ENCODE data around the gene OPRM1. TPM values are rescaled to one million over a fixed set of nuclear protein-coding genes. Genes with fewer than 3 reads are reported as not detected.
"Not testable (repeated sequence)": the region's sequence is repeated elsewhere in the genome, so short reads cannot be mapped to it uniquely, and the experiment has no call there.

OPRM1 gene
- total RNA-seq, 4 donors from 2014 or later: not detected

GRCh38 chr6:154239392-154239791, 200.4 kb downstream of the OPRM1 start:
- H3K9me3 ChIP-seq: no peaks in the 10 kb centered on the region
- H3K4me1 ChIP-seq: no peaks in the 10 kb centered on the region
- no peak for DNase-seq (ENCODE audit: low spot score in 2 of 2)
- no peaks in the 10 kb centered on the region for H3K27me3 ChIP-seq
- no peaks in the 10 kb centered on the region for H3K36me3 ChIP-seq
- 74% methylated on average over 7 of the region's 7 CpGs for WGBS
- no peak for TF ChIP-seq EP300 (IDR thresholded peaks at IDR 0.05)
- TF ChIP-seq CTCF (IDR thresholded peaks at IDR 0.05): no peak
- no peak for TF ChIP-seq POLR2AphosphoS5 (IDR thresholded peaks at IDR 0.05)
- no peak for TF ChIP-seq POLR2A (IDR thresholded peaks at IDR 0.05)
- no peak overlapping the region for H3K4me3 ChIP-seq
- H3K27ac ChIP-seq: no peak overlapping the region

- H3K4me3 ChIP-seq; DNase-seq (ENCODE audit: low spot score in 2 of 2); H3K36me3 ChIP-seq; H3K27me3 ChIP-seq; H3K4me1 ChIP-seq; H3K9me3 ChIP-seq; H3K27ac ChIP-seq: not testable (repeated sequence)
- WGBS: 95% methylated on average over 11 of the region's 11 CpGs
These were observed 202.0 kb downstream of the OPRM1 start for GRCh38 chr6:154241061-154241460.

GRCh38 chr6:154241581-154241980, 202.5 kb downstream of the OPRM1 start:
- no peak for DNase-seq (ENCODE audit: low spot score in 2 of 2)
- Histone ChIP-seq H3K9me3 (no peaks in the 10 kb centered on the region), H3K27ac (no peak overlapping the region), H3K4me1 (no peaks in the 10 kb centered on the region), H3K4me3 (no peak overlapping the region), H3K27me3 (no peaks in the 10 kb centered on the region), H3K36me3 (no peaks in the 10 kb centered on the region)
- TF ChIP-seq EP300 (IDR thresholded peaks at IDR 0.05) (no peak), POLR2AphosphoS5 (IDR thresholded peaks at IDR 0.05) (no peak), POLR2A (IDR thresholded peaks at IDR 0.05) (no peak), CTCF (IDR thresholded peaks at IDR 0.05) (no peak)
- 87% methylated on average over 8 of the region's 8 CpGs for WGBS

GRCh38 chr6:154242617-154243357, 203.7 kb downstream of the OPRM1 start:
- H3K36me3 ChIP-seq: no peaks in the 10 kb centered on the region
- no peaks in the 10 kb centered on the region for H3K4me1 ChIP-seq
- no peak overlapping the region for H3K27ac ChIP-seq
- H3K27me3 ChIP-seq: no peaks in the 10 kb centered on the region
- no peak overlapping the region for H3K4me3 ChIP-seq
- WGBS: 85% methylated on average over 13 of the region's 13 CpGs
- TF ChIP-seq POLR2A (IDR thresholded peaks at IDR 0.05): no peak
- no peak for TF ChIP-seq EP300 (IDR thresholded peaks at IDR 0.05)
- no peak for TF ChIP-seq POLR2AphosphoS5 (IDR thresholded peaks at IDR 0.05)
- TF ChIP-seq CTCF (IDR thresholded peaks at IDR 0.05): no peak
- no peaks in the 10 kb centered on the region for H3K9me3 ChIP-seq
- no peak for DNase-seq (ENCODE audit: low spot score in 2 of 2)

- H3K9me3 ChIP-seq: no peaks in the 10 kb centered on the region
- H3K27me3 ChIP-seq: no peaks in the 10 kb centered on the region
- WGBS: 66% methylated on average over 6 of the region's 6 CpGs
- H3K27ac ChIP-seq: no peak overlapping the region
- H3K4me1 ChIP-seq: no peaks in the 10 kb centered on the region
- TF ChIP-seq EP300 (IDR thresholded peaks at IDR 0.05): no peak
- TF ChIP-seq POLR2A (IDR thresholded peaks at IDR 0.05): no peak
- TF ChIP-seq POLR2AphosphoS5 (IDR thresholded peaks at IDR 0.05): no peak
- no peak for TF ChIP-seq CTCF (IDR thresholded peaks at IDR 0.05)
- H3K4me3 ChIP-seq: no peak overlapping the region
- H3K36me3 ChIP-seq: no peaks in the 10 kb centered on the region
- DNase-seq (ENCODE audit: low spot score in 2 of 2): no peak
These were observed 205.0 kb downstream of the OPRM1 start for GRCh38 chr6:154243793-154244750.
